ENCODE results near the gene TPM4.
A peak's percentile ranks its signal among the peaks of the same experiment; 100 is the strongest.
"Not testable (repeated sequence)": the region's sequence is repeated elsewhere in the genome, so short reads cannot be mapped to it uniquely, and the experiment has no call there.

TPM4 gene

GRCh38 chr19:16073481-16073880 lies 2.8 kb upstream of the TPM4 start:
- no peak for DNase-seq (ENCODE audit: low read depth in 2 of 2)

- no peak for DNase-seq (ENCODE audit: low read depth in 2 of 2)
Measured at GRCh38 chr19:16073988-16074387, 2.3 kb upstream of the TPM4 start.

- no peak for DNase-seq (ENCODE audit: low read depth in 2 of 2)
Measured at GRCh38 chr19:16074488-16075365, 1.6 kb upstream of the TPM4 start.

GRCh38 chr19:16075430-16076153 lies 703 bp upstream of the TPM4 start:
- no peak for DNase-seq (ENCODE audit: low read depth in 2 of 2)

GRCh38 chr19:16076958-16077611 lies 790 bp downstream of the TPM4 start:
- peak in 1 of 2 donors; percentile 28 for DNase-seq (ENCODE audit: low read depth in 2 of 2)

- DNase-seq (ENCODE audit: low read depth in 2 of 2) = no peak
Measured at GRCh38 chr19:16077984-16078758, 1.9 kb downstream of the TPM4 start.

- peak in 1 of 2 donors; percentile 29 for DNase-seq (ENCODE audit: low read depth in 2 of 2)
Measured at GRCh38 chr19:16078759-16079707, 2.7 kb downstream of the TPM4 start.

- DNase-seq (ENCODE audit: low read depth in 2 of 2) = no peak
Measured at GRCh38 chr19:16084067-16084685, 7.9 kb downstream of the TPM4 start.

- DNase-seq (ENCODE audit: low read depth in 2 of 2) = no peak
Measured at GRCh38 chr19:16085115-16085514, 8.8 kb downstream of the TPM4 start.

- DNase-seq (ENCODE audit: low read depth in 2 of 2) = not testable (repeated sequence)
Measured at GRCh38 chr19:16087404-16087803, 11.1 kb downstream of the TPM4 start.

- DNase-seq (ENCODE audit: low read depth in 2 of 2) = no peak
Measured at GRCh38 chr19:16087940-16088339, 11.6 kb downstream of the TPM4 start.

- no peak for DNase-seq (ENCODE audit: low read depth in 2 of 2)
Measured at GRCh38 chr19:16088351-16089009, 12.2 kb downstream of the TPM4 start.

- no peak for DNase-seq (ENCODE audit: low read depth in 2 of 2)
Measured at GRCh38 chr19:16089010-16089846, 12.9 kb downstream of the TPM4 start.

GRCh38 chr19:16091546-16092475 lies 15.5 kb downstream of the TPM4 start:
- no peak for DNase-seq (ENCODE audit: low read depth in 2 of 2)

- DNase-seq (ENCODE audit: low read depth in 2 of 2) = no peak
Measured at GRCh38 chr19:16094360-16095070, 18.2 kb downstream of the TPM4 start.

- peak in 1 of 2 donors; percentile 34 for DNase-seq (ENCODE audit: low read depth in 2 of 2)
Measured at GRCh38 chr19:16095071-16095571, 18.8 kb downstream of the TPM4 start.
